ENCODE measurements around the gene NOS1AP.

DNA sequence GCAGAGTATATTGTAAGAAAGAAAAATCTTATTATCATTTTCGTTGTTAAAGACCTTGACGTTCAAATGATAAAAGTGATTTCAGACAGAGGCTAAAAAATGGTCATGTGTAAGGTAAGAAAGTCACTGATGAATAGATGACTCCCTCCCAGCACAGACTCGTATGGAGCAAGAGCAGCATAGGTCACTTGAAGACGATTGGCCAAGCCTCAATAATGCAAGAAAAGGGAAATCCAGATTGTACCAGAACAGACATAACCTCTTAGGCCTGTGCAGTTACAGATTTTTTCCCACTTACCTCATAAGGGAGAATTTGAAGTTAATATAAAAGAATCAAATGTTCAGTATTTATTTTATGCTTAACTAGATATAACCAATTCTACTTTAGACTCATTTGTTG is 29.5 kb upstream of the NOS1AP start:
- no peak for TF ChIP-seq CTCF (IDR thresholded peaks at IDR 0.05)
- TF ChIP-seq ZNF512 (CRISPR knock-in tag; IDR thresholded peaks at IDR 0.05; ENCODE audit: borderline replicate concordance) = no peak
- TF ChIP-seq, protein P1, sequence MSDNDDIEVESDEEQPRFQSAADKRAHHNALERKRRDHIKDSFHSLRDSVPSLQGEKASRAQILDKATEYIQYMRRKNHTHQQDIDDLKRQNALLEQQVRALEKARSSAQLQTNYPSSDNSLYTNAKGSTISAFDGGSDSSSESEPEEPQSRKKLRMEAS (CRISPR knock-in tag; IDR thresholded peaks at IDR 0.05) = no peak

Data from WTC11 (cell line).